Mucosa of rectum (tissue), 2 donors: ENCODE results near the gene IL18R1.
"Not testable (repeated sequence)": the region's sequence is repeated elsewhere in the genome, so short reads cannot be mapped to it uniquely, and the experiment has no call there.

Source experiments
- H3K27ac ChIP-seq, 2 donors: one replicate each; pipeline ENCODE4 v1.7.0; 2013; ENCODE audit warnings: inconsistent platforms in 2 of 2, low read depth in 2 of 2, low read length in 2 of 2
- H3K27me3 ChIP-seq, 2 donors: one replicate each; pipeline ENCODE4 v1.7.0; 2013; ENCODE audit warnings: low read length in 2 of 2; ENCODE audit not compliant: control insufficient read depth in 2 of 2, insufficient read depth in 2 of 2
- H3K36me3 ChIP-seq, 2 donors: one replicate each; pipeline ENCODE4 v1.7.0; 2013; ENCODE audit warnings: low read length in 2 of 2; ENCODE audit not compliant: control insufficient read depth in 2 of 2, insufficient read depth in 2 of 2
- H3K4me1 ChIP-seq, 2 donors: one replicate each; pipeline ENCODE4 v1.7.0; 2013; ENCODE audit warnings: low read length in 2 of 2, mild to moderate bottlenecking in 1 of 2; ENCODE audit not compliant: control insufficient read depth in 2 of 2, insufficient read depth in 2 of 2
- H3K4me3 ChIP-seq, 2 donors: one replicate each; pipeline ENCODE4 v1.7.0; 2013; ENCODE audit warnings: low read length in 2 of 2
- H3K9ac ChIP-seq, 2 donors: one replicate each; pipeline ENCODE4 v1.7.0; 2013; ENCODE audit warnings: low read length in 2 of 2, low read depth in 1 of 2, mild to moderate bottlenecking in 1 of 2
- H3K9me3 ChIP-seq, 2 donors: one replicate each; pipeline ENCODE4 v1.7.0; 2013; ENCODE audit warnings: low read length in 2 of 2; ENCODE audit not compliant: control insufficient read depth in 2 of 2
- donor health status: healthy.
- donor health status: Normal muscosa, but diverticular disease.

The IL18R1 gene

DNA sequence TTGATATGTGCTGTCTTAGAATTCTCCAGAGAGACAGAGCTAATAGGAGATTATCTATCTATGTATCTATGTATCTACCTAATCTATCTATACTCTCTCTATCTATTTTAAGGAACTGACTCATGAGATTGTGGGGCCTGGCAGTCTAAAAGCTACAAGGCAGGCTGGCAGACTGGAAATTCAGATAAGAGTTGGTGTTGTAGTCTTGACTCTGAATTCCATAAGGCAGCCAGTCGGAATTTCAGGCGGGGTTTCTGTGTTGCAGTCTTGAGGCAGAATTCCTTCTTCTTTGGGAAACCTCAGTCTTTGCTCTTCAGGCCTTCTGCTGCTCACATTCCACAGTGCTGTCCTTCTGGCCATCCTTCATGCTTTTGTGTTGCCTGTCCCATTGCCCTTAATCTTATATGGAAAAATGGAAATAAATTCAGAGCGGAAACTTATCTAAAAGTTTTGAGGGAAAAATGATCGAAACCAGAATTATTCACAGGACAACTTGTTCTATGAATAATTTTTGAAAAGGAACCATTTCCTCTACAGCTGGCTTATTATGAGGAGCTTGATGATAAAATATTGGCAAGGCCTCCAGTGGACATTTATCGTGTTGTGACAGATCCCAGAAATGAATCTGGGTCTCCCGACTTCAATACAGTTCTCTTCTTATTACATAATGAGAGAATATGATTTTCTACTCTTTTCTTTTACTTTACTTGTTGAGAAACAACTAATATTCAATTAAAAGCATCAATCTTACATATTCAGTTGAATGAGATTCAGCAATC, 33.5 kb upstream of the IL18R1 start:
- no peaks in the 10 kb centered on the region for H3K9me3 ChIP-seq
- no peak overlapping the region for H3K4me3 ChIP-seq
- no peaks in the 10 kb centered on the region for H3K27me3 ChIP-seq
- H3K36me3 ChIP-seq = no peaks in the 10 kb centered on the region
- no peaks in the 10 kb centered on the region for H3K4me1 ChIP-seq
- H3K9ac ChIP-seq = no peak overlapping the region
- no peak overlapping the region for H3K27ac ChIP-seq

GRCh38 chr2:102324914-102325313, 30.7 kb upstream of the IL18R1 start:
- not testable (repeated sequence) for H3K4me1 ChIP-seq, H3K27me3 ChIP-seq, H3K4me3 ChIP-seq, H3K36me3 ChIP-seq, H3K9me3 ChIP-seq, H3K9ac ChIP-seq, H3K27ac ChIP-seq

DNA sequence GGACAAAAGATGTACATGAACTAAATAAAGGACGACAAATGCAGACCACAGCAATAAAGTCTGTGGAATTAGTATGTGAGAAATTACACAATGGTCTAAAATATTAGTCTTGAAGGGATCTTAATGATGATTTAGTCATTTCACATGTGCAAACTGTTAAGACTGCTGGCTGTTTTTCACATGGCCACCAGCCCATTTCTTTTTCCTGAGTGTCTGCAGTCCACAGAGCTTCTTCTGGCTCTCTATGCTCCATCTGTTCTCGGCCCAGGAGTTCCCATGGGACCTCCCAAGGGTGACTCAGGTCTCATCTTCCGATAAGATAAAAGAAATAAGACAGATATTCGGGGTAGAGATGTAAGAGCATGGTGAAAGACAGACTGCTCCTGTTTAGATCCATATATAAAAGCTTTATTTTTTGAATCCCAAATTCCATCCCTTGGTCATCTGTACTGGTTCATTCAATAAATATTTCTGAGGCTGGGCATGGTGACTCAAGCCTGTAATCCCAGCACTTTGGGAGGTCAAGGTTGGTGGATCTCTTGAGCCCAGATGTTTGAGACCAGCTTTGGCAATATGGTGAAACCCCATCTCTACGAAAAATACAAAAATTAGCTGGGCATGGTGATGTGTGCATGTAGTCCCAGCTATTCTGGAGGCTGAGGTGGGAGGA, 24.1 kb upstream of the IL18R1 start:
- H3K27me3 ChIP-seq = no peaks in the 10 kb centered on the region
- H3K4me3 ChIP-seq = no peak overlapping the region
- H3K4me1 ChIP-seq = no peaks in the 10 kb centered on the region
- H3K9ac ChIP-seq = no peak overlapping the region
- no peak overlapping the region for H3K27ac ChIP-seq
- H3K9me3 ChIP-seq = no peaks in the 10 kb centered on the region
- no peaks in the 10 kb centered on the region for H3K36me3 ChIP-seq

DNA sequence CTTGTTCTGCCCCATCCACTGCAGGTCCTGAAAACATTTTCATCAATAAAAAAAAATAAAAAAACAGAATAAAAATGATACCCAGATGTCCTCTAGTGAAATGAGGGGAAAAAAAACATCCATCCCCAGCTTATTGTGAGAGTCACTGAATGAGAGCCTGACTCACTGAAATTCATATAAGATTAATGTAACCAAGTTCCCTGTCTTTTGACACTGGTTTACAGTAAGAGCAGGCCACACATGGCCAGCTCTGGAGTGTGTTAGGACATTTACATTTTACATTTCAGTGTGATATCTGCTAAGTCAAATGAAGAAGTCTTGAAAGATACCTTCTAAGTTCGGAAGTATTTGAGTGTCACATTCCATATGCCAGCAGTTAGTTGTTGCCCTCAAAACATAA, 21.1 kb upstream of the IL18R1 start:
- Histone ChIP-seq H3K9me3 (no peaks in the 10 kb centered on the region), H3K27me3 (no peaks in the 10 kb centered on the region), H3K9ac (no peak overlapping the region), H3K27ac (no peak overlapping the region), H3K4me3 (no peak overlapping the region), H3K4me1 (no peaks in the 10 kb centered on the region), H3K36me3 (no peaks in the 10 kb centered on the region)

DNA sequence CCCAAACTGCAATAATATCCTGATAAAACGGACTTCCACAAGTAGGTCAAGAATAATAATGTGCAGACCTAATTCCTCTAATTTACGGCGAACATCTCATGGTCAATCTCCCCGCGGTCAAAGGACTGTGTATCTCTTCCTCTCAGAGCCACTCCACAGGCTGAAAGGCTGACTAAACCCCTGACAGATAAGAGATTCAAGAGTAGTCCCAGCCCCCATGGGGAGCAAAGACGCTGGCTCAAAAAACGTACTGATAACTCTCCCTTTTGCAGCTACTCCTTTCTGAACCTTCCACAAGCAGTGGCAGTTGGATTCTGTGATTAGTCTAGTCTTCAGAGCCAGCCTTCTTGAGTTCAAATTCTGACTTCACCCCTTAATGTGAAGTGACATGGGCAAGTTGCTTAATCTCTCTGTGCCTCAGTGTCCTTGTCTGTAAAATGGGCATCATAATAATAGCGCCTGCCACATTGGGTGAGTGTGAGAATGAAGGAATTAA, 19.7 kb upstream of the IL18R1 start:
- H3K4me3 ChIP-seq = no peak overlapping the region
- H3K27ac ChIP-seq = no peak overlapping the region

GRCh38 chr2:102336502-102336945, 19.1 kb upstream of the IL18R1 start:
- Histone ChIP-seq H3K27me3 (no peaks in the 10 kb centered on the region), H3K36me3 (no peaks in the 10 kb centered on the region), H3K9me3 (no peaks in the 10 kb centered on the region), H3K4me1 (no peaks in the 10 kb centered on the region), H3K9ac (no peak overlapping the region), H3K27ac (no peak overlapping the region), H3K4me3 (no peak overlapping the region)

More for the DNA sequence above, 19.7 kb upstream of the IL18R1 start:
- no peaks in the 10 kb centered on the region for H3K27me3 ChIP-seq
- H3K9ac ChIP-seq = no peak overlapping the region
- H3K36me3 ChIP-seq = no peaks in the 10 kb centered on the region
- no peaks in the 10 kb centered on the region for H3K9me3 ChIP-seq
- no peaks in the 10 kb centered on the region for H3K4me1 ChIP-seq

- Histone ChIP-seq H3K4me3 (no peak overlapping the region), H3K36me3 (no peaks in the 10 kb centered on the region), H3K27ac (no peak overlapping the region), H3K4me1 (no peaks in the 10 kb centered on the region), H3K9ac (no peak overlapping the region), H3K27me3 (no peaks in the 10 kb centered on the region), H3K9me3 (no peaks in the 10 kb centered on the region)
Observed at GRCh38 chr2:102337012-102337411, 18.6 kb upstream of the IL18R1 start.

DNA sequence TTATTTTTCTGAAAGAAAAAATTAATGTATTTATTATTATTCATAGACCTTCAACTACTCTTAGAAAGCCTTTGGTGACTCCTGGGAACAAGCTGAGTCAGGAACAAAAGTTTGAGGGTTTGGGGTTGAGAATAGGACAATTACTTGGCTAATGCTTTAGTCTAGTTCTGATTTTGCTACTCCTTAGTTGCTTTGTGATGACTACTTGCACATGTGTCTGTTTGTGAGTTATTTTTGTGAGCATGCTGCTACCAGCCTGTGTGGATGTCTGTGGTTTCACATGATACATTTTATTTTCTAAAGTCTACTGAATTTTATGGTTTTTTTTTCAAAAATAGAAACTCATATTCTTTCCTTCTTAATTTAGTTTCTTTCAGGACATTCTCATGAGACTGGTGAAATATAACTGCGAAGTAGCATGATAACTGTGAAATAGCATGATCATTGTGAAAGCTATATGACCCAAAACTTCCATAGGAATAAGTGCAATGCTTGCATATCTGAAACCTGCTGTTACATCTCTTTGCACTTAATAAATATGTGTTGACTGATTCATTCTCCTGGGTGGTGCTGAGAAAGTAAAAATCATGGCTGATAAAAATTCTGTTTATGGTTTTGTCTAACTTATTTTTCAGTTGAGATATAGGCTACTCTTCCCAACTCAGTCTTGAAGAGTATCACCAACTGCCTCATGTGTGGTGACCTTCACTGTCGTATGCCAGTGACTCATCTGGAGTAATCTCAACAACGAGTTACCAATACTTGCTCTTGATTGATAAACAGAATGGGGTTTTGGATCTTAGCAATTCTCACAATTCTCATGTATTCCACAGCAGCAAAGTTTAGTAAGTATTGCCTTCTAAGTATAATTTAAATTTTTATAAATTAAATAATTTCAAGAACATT, 17.9 kb upstream of the IL18R1 start:
- Histone ChIP-seq H3K36me3 (no peaks in the 10 kb centered on the region), H3K4me3 (no peak overlapping the region), H3K9ac (no peak overlapping the region), H3K9me3 (no peaks in the 10 kb centered on the region), H3K4me1 (no peaks in the 10 kb centered on the region), H3K27ac (no peak overlapping the region), H3K27me3 (no peaks in the 10 kb centered on the region)

DNA sequence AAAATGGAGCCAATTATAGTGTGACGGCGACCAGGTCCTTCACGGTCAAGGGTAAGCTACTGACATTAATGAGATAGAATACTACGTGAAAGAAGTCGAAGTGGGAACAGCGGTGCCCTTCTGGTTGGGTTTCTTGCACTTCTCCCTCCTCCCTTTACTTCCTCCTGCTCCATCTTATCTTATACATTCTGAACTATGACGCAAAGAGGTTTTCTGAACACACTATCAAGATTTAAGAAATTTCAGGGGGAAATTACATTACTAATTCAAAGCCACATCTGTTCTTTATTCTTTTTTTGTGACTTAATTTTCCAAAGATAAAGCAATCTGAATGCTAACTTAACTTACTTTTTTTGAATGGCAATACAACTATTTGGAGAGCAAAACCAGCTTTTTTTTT, 14.8 kb upstream of the IL18R1 start:
- no peak overlapping the region for H3K4me3 ChIP-seq

DNA sequence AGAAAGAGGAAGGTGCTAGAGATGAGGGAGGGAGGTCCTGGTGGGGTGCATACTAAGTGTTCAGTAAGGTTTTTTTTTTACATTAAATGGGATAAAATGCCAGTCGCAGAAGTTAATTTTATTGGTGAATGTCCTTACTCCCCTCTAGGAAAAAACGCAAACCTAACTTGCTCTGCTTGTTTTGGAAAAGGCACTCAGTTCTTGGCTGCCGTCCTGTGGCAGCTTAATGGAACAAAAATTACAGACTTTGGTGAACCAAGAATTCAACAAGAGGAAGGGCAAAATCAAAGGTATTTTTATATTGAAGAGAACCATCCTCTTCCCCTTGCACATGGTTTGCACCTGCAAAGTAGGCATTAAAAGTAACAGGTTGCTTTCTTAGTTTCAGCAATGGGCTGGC, 12.7 kb upstream of the IL18R1 start:
- Histone ChIP-seq H3K4me3 (no peak overlapping the region), H3K27me3 (peaks cover 0 to 7% of the 10 kb centered on the region in 2 donors), H3K27ac (no peak overlapping the region), H3K4me1 (no peaks in the 10 kb centered on the region), H3K9me3 (no peaks in the 10 kb centered on the region), H3K36me3 (no peaks in the 10 kb centered on the region), H3K9ac (no peak overlapping the region)

More for the DNA sequence above, 14.8 kb upstream of the IL18R1 start:
- Histone ChIP-seq H3K36me3 (no peaks in the 10 kb centered on the region), H3K27me3 (peaks cover 0 to 7% of the 10 kb centered on the region in 2 donors), H3K27ac (no peak overlapping the region), H3K9ac (no peak overlapping the region), H3K9me3 (no peaks in the 10 kb centered on the region), H3K4me1 (no peaks in the 10 kb centered on the region)
